ENCODE data around the gene TNK2.

GRCh38 chr3:195868866-195869412 lies 39.4 kb downstream of the TNK2 start:
- TF ChIP-seq SIN3A (IDR thresholded peaks at IDR 0.05; ENCODE audit: borderline replicate concordance, insufficient read depth, low read depth, low read length) (no peak), CTCF (IDR thresholded peaks at IDR 0.05) (no peak), REST (IDR thresholded peaks at IDR 0.05; ENCODE audit: insufficient read depth in 1 of 2, low read depth in 2 of 2, low read length in 1 of 2) (no peak), POLR2AphosphoS5 (IDR thresholded peaks at IDR 0.05; ENCODE audit: low read depth, low read length) (no peak)

Data from Panc1 (cell line).